GM18511 (cell line): ENCODE results near the gene CDKN1B.
A peak's percentile ranks its signal among the peaks of the same experiment; 100 is the strongest.

Experiments used
- ATAC-seq: cut with Tn5 transposase; IDR thresholded peaks from one replicate; pipeline ENCODE4 v1.9.1; 2021; ENCODE audit warnings: mild to moderate bottlenecking, moderate library complexity; ENCODE audit not compliant: unreplicated experiment

CDKN1B gene

GRCh38 chr12:12700254-12700653, 16.9 kb upstream of the CDKN1B start:
- no peak for ATAC-seq

GRCh38 chr12:12701457-12701856, 15.7 kb upstream of the CDKN1B start:
- no peak for ATAC-seq

- ATAC-seq, result peak; percentile 77
These were observed 12.5 kb upstream of the CDKN1B start for GRCh38 chr12:12704593-12705230.

GRCh38 chr12:12705838-12706520, 11.2 kb upstream of the CDKN1B start:
- no peak for ATAC-seq

DNA sequence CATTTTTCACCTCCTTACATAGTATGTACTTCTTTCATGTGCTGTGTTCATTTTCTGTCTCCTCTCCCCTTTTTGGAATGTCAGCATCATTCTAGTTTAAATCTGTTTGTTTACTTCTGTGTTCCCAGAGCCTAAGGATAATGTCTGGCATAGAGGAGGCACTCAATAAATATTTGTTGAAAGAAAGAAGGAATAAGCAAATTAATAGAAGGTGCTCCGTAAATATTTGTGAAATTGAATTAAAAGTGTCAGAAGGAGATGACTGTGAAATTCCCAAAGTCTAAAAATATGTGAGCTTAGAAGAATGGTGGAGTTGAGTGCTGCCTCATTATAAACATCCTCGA, 3.3 kb upstream of the CDKN1B start:
- no peak for ATAC-seq

DNA sequence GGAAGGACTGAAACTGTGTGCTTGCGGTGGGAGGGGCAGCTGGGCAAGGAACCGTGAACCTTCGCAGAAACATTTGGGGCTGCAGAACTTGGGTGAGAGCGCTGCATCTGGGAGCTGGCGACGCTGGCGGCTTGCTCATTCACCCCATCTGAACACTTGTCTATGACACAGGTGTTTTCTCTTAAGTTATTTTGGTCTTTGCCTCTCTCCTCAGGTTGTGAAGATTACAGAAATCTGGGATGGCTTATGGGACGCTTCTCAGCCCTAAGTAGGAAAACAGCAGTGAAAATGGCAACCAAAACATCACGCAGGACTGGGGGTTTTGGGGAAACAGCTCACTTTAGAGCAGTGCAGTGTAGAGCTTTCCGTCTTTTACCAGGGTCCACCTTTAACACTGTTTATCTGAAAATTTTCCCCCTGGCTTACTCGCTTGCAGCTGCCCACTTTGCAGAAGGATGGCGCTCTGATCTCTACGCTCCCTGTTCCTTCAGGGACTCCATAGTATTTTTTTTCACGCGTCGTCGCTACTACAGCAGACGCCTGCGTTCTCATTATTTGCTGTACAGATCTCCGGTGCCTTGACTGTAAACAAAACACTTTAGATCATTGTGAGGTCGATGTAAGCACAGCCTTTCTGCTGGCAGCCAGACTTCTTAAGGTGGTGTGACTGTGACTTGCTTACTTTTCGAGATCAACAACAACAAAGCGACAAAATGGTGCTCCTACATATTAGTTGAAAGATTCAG, 2.7 kb upstream of the CDKN1B start:
- ATAC-seq, result peak; percentile 37

GRCh38 chr12:12715128-12715458, 2.1 kb upstream of the CDKN1B start:
- ATAC-seq, result no peak

- peak; percentile 43 for ATAC-seq
These were observed 1.6 kb upstream of the CDKN1B start for GRCh38 chr12:12715459-12716150.

GRCh38 chr12:12716151-12716792, 896 bp upstream of the CDKN1B start:
- ATAC-seq, result no peak

GRCh38 chr12:12717586-12718380, 615 bp downstream of the CDKN1B start:
- peak; percentile 1 for ATAC-seq

- ATAC-seq, result no peak
These were observed 1.2 kb downstream of the CDKN1B start for GRCh38 chr12:12718381-12718759.

DNA sequence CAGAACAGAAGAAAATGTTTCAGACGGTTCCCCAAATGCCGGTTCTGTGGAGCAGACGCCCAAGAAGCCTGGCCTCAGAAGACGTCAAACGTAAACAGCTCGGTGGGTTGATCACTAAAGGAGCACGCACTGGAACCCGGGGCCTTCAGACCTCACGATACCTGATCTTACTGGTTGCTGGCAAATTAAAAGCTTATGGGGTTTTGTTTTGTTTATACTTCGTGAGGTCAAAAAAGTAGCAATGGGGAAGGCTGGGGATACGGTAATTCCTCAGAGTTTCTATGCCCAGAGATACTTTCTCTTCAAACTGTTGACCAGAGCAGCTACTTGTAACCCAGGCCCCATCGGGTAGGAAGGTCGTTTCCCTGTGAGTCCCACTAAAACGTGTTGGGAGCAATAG, 1.7 kb downstream of the CDKN1B start:
- ATAC-seq, result no peak

GRCh38 chr12:12719496-12719895, 2.3 kb downstream of the CDKN1B start:
- no peak for ATAC-seq

DNA sequence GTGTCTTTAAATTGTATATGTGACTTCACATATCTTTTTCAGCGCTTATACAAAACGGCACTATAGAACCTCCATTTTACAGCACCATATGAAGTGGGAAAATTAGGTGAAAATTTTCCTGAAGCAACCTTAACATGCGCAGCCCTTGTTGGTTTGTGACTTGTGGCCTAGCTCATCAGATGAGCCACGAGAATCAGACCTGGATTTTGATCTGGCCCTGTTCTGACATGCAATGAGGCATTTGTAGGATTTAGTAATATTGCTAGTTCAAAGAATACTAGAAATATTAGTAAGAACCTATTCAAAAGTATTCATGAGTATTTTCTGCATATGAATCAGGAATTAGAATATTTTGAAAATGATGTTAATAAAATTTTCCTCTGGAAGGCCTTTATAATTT, 2.9 kb downstream of the CDKN1B start:
- no peak for ATAC-seq

DNA sequence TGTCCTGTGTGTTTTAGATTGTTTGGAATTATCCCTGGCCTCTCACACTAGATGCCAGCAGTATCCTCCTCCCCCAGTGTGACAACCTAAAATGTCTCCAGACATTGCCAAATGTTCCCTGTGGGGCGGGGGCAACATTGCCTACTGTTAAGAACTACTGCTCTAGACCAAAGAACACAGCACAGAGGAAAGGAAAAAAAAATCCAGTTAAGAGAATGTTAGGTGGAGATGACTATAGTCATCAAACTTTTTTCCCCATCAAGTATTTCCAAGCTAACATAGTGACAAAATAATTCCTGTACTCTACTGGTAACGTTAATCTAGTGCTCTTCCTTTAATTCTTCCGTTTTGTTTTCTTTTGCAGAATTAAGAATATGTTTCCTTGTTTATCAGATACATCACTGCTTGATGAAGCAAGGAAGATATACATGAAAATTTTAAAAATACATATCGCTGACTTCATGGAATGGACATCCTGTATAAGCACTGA, 3.5 kb downstream of the CDKN1B start:
- ATAC-seq, result no peak

GRCh38 chr12:12721176-12721751, 4.1 kb downstream of the CDKN1B start:
- ATAC-seq, result no peak

DNA sequence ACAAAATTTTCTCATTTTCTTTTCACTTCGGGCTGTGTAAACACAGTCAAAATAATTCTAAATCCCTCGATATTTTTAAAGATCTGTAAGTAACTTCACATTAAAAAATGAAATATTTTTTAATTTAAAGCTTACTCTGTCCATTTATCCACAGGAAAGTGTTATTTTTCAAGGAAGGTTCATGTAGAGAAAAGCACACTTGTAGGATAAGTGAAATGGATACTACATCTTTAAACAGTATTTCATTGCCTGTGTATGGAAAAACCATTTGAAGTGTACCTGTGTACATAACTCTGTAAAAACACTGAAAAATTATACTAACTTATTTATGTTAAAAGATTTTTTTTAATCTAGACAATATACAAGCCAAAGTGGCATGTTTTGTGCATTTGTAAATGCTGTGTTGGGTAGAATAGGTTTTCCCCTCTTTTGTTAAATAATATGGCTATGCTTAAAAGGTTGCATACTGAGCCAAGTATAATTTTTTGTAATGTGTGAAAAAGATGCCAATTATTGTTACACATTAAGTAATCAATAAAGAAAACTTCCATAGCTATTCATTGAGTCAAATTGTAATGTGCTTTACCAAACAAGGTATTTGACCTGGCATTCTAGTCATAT, 4.8 kb downstream of the CDKN1B start:
- ATAC-seq, result no peak

GRCh38 chr12:12722435-12723148, 5.4 kb downstream of the CDKN1B start:
- ATAC-seq, result no peak

- ATAC-seq, result no peak
These were observed 6.0 kb downstream of the CDKN1B start for GRCh38 chr12:12723149-12723680.
